Superior temporal gyrus (tissue), 1 donor: Measurements from ENCODE around the gene LGR4.

ENCODE experiments used
- DNase-seq: peaks from one replicate; pipeline ENCODE4 v3.0.0-alpha.2; 2016; ENCODE audit errors: extremely low spot score

The LGR4 gene

DNA sequence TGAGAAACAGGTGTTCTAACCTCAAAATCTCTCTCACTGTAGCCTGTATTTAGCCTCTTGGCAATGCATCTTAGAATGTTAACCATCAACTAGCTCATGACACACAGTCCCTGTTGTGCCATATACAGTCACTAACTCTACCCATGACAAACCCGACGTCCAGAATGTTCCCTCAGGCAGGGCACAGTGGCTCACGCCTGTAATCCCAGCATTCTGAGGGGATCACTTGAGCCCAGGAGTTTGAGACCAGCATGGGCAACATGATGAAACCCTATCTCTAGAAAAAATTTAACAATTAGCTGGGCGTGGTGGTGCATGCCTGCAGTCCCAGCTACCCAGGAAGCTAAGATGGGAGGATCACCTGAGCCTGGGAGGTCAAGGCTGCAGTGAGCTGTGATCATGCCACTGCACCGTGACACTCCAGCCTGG, 91.3 kb downstream of the LGR4 start:
- no peak for DNase-seq

DNA sequence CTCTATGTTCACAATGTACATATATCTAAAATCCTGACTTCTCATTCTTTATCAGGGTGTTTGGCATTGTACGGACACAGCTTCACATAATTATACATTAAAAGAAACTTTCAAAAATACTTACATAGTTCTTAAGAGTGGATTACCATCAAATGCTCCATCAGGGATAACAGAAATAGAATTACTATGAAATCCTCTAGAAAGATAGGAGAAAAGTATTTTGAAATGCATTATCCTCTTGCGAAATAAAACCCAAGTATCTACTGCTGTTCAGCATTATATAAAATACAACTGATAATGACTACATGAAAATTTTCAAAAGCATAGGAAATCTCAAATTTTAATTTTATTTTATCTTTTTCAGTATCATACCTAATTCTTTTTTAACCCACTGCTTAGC, 91.8 kb downstream of the LGR4 start:
- no peak for DNase-seq

DNA sequence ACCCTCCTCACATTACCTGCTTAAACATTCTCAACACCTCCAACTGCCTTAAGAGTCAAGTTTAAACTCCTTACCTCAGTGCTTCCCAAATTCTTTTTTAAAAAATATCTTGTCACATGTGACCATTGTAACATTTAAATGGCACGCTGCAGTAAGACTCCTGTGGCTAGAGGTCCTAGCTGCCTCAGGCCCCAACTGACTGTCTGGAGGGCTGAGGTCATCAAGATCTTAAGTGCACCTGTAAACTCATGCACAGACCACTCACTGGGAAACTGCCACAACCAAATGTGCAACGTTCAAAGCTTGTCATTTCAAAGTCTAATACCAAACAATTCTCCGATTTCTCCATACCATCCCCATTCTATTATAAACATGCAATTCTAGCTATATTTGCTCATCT, 93.1 kb downstream of the LGR4 start:
- no peak for DNase-seq

DNA sequence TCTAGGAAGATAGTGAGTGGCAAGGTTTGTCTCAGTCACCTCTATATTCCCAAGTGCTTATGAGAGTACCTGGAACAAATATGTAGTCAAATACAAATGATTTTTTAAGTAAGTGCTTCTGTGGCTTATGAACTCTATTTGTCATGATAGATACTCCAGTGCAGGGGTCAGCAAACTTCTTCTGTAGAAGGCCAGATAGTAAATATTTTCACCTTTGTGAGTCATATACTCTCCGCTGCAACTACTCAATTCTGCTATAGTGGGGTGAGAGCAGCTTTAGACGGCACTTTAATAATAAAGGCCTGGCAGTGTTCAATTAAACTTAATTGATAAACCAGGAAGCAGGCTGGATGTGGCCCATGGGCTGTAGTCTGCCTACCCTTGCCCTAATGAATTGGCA, 97.2 kb downstream of the LGR4 start:
- no peak for DNase-seq

DNA sequence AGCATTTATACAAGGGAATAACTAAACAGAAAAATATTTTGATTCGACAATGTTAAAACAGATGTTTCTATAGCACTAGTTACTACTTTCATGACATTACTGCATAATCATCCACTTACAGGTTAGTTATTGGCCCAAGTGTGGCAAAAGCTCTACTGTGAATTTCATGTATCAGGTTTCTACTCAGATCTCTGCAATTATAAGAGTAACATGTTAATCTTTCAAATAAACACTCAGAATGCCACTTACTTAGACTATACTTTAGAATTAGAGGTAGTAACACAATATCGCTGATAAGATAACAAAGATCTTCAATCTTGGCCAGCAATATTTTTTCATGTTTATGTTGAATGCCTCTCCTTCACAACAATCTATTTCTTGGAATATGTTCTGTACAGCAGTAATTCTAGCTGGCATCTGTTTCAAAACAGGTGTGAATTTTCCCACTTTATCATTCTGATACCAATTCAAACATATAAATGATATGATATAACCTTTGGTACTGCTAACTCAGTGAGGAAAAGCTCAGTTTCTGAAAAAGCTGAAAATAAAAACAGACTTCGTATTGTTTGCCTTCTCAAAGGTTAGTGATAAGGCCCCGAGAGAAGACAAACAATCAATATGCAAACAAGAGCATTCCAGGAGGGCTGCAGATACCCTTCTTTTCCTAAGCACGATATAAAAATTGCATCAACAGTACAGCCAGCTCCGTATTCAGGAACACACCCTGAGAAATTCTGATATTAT, 98.6 kb downstream of the LGR4 start:
- DNase-seq: no peak

DNA sequence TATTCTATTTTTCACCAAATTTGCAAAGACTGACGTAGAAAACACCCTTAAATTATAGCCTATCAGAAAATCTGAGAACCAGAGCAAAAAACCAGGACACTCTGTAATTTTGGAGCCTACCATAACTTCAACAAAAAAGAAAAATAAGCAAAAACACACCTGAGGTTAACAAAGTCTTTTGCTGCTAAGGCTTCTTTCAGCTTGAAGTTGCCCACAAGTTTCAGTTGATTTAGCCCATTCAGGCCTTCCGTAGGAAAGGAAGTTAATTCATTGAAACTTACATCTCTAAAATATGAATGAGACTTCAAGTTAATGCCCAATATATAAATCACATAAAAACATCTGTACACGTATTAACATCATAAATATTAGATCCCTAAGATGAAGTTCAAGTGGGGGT, 99.2 kb downstream of the LGR4 start:
- no peak for DNase-seq

DNA sequence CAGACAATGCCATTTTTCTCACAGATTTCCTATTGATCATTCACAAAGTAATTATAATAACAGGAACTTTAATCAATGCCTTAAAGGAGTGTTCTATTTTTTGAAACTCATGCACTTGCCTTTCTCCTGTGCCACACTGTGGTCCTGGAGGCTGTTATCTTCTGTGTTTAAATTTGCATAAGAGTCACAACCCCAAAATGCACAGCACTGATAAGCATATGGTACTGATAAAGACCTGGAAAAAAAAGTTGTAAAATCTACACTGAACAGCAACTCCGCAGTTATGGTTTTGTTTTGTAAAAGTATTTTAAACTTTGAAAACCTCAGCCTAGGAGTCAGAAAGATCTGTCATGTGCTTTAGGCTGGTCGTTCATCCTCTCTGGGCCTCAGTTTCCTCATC, 100.4 kb downstream of the LGR4 start:
- no peak for DNase-seq

DNA sequence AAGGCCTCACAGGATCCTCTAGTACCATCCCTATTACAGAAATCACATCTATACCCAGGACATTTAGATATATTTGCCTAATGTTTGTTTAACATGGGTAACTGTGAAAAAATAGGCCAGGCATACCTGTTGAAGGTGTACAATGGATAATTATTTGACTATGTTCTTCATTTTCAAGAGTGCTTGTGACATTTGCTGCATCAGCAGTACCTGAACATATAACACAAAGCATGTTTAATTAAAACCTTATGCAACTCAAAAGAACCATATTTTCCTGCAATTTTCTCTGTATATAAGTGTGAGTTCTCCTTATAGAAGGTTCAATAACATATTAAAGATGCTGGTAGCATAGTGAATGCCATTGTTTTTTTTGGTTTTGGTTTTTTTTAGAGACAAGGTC, 101.1 kb downstream of the LGR4 start:
- DNase-seq: no peak

DNA sequence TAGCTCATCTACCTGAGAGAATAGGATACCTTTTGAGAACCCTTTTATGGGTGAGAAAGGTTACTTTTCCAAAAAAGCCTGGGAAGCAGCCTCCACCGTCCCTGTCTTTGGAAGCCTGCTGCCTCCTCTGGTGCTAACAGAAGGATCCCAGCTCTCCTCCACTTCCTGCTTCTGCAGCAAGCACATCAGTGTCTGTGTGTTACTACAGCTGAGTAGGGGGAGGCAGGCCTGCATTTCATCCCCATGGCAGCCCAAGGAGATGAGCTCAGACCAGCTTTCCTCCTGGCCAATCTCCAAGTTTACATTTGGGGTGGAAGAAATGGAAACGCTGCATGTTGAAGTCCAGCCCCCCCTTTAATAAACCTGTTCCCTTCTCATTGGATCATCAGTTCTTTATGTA, 102.2 kb downstream of the LGR4 start:
- DNase-seq: no peak

DNA sequence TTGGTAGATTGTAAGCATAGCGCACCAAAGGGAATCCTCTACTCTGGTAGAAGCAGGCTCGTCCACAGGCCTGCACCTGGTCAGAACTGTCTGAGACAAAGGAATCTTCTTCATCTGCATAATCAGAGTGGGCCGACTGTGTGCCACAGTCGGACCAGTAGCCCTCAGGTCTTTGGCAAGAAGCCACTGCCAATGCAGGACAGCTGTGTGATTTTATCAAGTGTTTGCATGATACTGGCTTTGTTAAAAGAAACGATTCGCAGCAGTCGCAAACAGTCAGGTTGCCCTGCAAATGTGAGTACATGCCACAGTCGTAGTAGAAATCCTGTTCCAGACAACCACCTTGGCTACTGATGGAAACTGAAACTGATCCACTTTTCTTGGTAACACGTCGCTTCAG, 104.7 kb downstream of the LGR4 start:
- no peak for DNase-seq

DNA sequence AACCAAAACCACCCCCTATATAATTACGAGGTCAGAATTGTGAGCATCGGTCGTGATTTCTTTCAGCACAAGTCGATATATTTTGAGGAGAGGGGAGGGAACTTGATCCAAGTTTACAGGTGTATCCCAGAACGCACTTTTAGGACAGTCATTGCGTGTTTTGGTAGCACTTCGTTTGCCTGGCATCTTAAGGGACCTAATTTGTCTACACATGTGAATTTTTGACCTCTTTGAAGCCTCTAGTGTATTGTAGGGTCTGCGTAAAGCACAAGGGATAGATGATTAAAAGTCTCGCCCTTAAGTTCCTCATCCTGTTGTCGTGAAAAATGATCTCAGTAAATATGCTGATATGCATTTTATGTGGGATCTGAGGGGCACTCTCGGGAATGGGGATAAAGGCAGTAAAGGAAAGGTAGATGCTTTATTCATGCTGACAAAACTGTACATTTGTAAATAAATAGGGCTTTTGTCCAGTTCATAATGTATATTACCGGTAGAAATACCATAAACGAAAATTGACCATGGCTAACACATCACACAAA, 108.9 kb downstream of the LGR4 start:
- DNase-seq: peak; percentile 50

DNA sequence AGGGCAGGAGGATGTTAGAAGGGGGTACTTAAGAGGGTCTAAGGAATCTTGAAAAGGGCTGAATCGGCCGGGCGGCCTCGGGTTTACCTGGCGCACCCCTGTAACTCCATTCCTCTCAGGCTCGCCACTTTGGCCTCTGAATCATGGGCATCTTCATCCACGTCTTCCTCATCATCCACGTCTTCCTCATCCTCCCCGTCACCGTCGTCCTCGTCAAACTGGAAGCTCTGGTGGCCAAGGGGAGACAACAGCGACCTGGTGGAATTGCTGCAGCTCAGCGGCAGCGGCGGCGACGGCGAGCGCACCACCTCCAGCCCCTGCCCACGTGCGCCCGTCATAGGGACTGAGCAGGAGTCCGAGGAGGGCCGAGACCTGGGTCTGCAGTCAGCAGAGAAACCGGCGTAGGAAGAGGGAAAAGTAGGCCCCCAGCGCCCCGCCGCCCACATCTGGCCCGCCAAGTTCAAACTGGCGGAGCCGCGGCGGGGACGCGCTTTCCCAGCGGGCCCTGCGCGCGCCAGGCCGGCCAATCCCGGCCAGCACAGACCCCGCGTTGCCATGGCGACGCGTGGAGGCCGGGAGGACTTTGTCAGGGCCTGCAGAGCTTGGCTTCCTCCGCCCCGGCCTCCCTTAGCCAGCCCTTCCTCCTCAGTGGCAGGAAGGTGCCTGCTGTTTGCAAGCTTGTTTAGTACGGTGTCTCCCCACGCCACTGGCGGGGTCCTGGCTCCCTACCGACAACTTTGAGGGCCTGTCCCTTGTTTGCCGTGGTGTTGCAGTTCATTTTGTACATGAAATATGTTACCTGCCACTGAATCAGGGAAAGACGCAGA, 109.6 kb downstream of the LGR4 start, which contains the start of gene CCDC34:
Gene CCDC34 (minus strand): TSS at position 467 of the 827 bp plus-strand sequence. CDS start 21 bp downstream, at position 446.
- peak; percentile 87 for DNase-seq

DNA sequence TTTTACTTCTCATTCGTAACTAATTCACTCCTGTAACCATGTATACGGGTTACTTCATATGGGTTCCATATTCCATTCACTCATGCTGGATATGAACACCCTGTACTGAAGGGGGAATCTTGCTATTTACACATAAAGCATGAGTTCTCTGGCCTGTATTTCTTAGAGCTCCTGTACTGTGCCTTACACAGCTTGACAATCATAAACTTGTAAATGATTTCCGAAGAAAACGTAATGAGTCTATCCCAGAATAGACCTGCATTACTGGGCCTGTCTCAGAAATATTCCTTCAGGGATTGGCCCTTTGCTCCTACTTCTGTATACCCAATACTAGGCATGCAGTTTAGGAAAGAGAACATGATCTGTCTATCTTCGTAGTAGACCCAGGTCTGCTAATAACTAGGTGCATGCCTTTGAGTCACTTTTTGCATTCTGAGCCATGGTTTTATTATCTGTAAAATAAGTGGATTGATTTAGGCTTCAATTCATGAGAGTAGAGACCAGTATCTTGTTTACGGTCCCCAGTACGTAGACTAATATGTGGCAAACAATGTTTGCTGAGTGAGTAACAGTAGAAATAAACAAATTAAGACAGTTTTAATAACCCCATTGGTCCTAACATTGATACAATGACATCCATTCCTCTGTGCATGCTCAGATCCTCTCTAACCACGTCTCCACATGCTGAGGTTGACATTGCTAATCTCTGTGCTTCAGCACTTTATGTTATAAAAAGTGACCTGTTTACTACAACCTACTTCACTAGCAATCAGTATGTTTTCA, 110.8 kb downstream of the LGR4 start:
- no peak for DNase-seq

DNA sequence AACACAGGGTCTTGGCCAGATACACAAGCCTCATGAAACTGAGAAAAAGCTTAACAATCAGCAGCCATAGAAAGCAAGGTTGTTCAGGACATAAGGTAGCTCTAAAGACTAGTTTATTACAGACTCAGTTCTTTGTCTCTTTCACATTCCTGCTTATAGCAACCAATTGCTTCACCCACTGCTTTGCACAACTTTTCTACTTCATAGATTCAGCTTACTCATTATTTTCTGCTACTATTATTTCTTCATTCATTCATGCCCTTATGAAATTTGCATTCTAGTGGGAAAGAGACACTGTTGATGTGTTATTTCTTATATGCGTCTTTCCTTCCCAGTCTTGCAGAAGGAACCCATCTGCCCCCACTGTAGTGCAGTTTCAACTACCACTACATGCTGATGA, 114.3 kb downstream of the LGR4 start:
- DNase-seq: no peak

DNA sequence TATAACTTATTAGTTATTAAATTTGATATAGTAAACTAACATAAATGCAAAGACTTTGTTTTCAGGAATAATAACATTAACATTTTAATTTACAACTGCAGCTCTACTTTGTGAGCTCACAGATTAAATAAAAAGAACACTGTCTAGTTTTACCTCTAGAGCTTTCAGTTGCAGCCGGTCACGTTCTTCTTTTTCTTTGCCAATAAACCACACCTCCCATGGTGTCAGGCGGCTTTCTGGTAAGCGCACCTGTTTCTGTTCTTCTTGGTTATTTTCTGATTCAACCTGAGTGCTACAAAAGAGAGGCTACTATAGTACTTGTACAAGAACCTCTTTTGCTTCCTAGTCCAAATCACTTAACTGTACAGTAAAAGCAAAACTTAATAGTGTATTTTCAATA, 115.3 kb downstream of the LGR4 start:
- DNase-seq: no peak

DNA sequence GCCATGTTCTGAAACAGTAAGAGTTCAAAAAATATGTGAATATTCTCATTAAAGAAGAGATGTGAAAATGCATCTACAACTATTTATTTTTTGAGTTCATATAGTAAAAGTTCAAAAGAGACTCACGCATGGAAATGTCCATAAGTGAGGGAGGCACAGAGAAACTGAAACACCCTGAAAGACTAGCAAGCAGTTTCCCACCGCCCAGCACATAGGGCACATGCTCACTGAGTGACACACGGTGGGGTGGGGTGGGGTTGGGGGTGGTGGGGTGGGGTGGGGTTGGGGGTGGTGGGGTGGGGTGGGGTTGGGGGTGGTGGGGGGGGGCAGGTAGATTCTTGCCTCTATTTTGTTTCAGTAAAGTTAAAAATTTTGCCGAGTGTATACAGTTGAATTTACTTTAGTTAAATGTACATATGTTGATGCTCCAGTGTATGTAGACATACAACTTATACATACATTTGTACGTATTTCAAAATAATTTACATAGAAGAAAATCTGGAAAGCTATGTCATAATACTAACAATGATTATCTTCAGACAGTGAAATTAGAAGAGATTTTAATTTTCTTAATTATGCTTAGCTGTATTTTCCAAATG, 115.9 kb downstream of the LGR4 start:
- no peak for DNase-seq

DNA sequence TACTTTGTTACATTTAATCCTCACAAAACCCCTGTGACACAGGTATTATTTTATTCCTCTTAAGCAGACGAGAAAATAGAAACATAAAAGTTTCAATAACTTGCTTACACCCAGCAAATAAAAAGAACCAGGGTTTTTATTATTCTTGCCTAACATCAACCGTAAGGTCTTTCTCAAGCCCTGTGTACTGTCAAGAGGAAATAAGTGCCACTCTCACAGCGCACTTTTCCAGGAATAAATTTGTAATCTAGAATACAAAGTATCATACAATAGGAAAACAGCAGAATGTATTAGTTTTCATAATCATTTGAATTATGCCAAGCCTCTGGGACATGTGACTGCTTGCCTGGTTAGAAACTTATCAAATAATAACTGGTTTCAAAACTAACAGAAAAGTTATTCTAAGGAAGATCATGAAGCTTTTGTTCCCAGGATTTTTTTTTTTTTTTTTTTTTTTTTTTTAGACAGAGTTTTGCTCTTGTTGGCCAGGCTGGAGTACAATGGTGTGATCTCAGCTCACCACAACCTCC, 117.0 kb downstream of the LGR4 start:
- DNase-seq: no peak

DNA sequence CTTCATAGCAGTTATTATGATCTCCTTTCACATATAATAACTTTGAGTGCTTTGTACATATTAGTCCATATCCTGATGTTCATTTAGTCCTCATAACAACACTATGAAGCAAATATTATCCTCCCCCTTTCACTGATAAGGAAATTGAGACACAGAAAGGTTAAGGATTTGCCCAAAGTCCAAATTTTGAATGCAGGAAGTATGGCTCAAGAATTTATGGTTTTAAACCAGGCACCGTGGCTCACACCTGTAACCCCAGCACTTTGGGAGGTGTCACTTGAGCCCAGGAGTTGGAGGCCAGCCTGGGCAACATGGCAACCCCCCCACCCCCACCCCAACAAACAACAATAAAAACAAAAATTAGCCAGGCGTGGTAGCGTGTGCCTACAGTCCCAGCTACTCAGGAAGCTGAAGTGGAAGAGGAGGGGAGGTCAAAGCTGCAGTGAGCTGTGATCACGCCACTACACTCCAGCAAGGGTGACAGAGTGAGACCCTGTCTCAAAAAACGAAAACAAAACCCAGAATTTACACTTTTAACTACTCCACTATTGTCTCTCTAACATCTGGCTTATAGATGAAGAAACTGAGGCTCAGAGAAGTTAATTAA, 118.1 kb downstream of the LGR4 start:
- DNase-seq: no peak

DNA sequence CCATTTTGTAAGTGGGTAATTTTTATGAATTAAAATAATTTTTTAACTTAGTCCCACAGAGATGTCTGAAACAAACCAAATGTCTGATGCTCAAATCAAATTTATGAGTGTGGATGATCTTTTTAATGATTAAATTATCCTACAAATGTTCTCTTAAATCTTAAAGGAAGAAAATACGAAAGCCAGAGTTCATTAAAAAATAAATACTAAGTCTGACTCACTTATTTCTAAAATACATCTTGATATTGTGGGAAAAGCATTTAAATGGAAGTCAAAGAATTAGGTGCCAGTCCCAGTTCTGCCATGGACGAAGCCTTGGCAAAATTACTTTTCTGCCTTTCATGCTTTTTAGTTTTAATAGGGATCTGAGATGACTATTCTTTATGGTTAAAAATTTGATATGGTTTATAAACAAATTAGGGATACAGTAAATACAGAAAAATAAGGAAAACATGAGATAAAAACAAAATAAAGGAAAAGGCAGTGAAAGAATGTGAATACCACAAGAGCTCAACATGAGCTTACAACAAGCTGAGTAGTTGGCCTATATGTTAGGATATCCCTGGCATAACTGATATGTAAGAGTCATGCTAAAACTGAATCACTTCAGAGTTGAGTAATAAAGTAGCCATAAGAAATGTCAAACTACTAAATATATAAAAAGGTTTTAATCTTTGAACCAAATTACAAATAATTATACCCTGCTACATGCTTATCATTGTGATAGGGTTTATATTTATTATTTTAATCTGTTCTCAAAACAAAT, 118.8 kb downstream of the LGR4 start:
- no peak for DNase-seq

DNA sequence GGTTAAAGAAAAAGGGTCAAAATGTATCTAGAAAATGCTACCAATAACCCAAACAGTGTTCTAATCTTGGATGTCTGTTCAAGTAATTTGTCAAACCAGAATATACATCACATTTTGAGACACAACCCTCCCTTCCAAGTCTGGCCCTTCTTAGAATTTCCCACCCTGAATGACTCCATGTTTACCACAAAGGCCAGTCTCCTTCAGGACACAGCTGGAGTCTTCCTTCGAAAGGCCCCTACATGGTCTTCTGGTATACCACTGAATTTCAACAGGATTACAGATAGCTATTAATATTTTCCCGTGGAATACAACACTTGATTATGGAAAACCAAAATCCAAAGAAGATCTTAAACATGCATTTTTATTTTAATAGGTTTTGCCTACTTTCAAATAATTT, 119.8 kb downstream of the LGR4 start:
- no peak for DNase-seq
